PC-9 (cell line): ENCODE data around the gene AUH. TPM values are rescaled to one million over a fixed set of nuclear protein-coding genes. Genes with fewer than 3 reads are reported as not detected.
A peak's percentile ranks its signal among the peaks of the same experiment; 100 is the strongest.

Experiments
- BruUV-seq: library from RNA; stranded (reverse); fragments of 400-500 nt; replicated peaks from 2 replicates; lab custom pipeline; 2021; lab: Mats Ljungman, UMichigan
- CTCF ChIA-PET: fragments of 300-600 bp; sonication (Branson Sonifier 250); formaldehyde crosslinking; loops from one replicate; lab custom pipeline; 2022; ENCODE audit warnings: antibody characterized with exemption; lab: Charles Lee
- POLR2A ChIA-PET: fragments of 300-600 bp; sonication (Branson Sonifier 250); formaldehyde crosslinking; loops from one replicate; lab custom pipeline; 2022; ENCODE audit warnings: antibody characterized with exemption; ENCODE audit not compliant: unreplicated experiment; lab: Charles Lee
- DNase-seq, 2 experiments: peaks; one replicate each; pipeline versions ENCODE4 v3.0.0 to v3.0.0-alpha.2; 2015 to 2022; ENCODE audit warnings: mixed read lengths in 1 of 2
- H2AFZ ChIP-seq: fragments of 200-600 bp; sonication (generic); 2 replicates; pipeline ENCODE4 v1.8.1; 2017; ENCODE audit warnings: antibody characterized with exemption
- H3F3A ChIP-seq: fragments of 200-600 bp; sonication (generic); 2 replicates; pipeline ENCODE4 v1.8.1; 2017; ENCODE audit warnings: antibody characterized with exemption, mild to moderate bottlenecking, low read depth; ENCODE audit not compliant: insufficient read depth
- H3K27ac ChIP-seq: fragments of 200-600 bp; sonication (generic); 2 replicates; pipeline ENCODE4 v1.6.1; 2016; ENCODE audit warnings: mixed run types
- H3K27me3 ChIP-seq: fragments of 200-600 bp; sonication (generic); 2 replicates; pipeline ENCODE4 v1.6.1; 2016; ENCODE audit warnings: low read depth, mixed run types; ENCODE audit not compliant: insufficient read depth
- H3K36me3 ChIP-seq: fragments of 200-600 bp; sonication (generic); 2 replicates; pipeline ENCODE4 v1.6.1; 2016; ENCODE audit warnings: low read depth, mixed run types
- H3K4me1 ChIP-seq: fragments of 200-600 bp; sonication (generic); replicated peaks from 2 replicates; pipeline ENCODE4 v1.6.1; 2016; ENCODE audit warnings: mixed run types; ENCODE audit not compliant: insufficient read depth
- H3K4me2 ChIP-seq: fragments of 200-600 bp; sonication (generic); 2 replicates; pipeline ENCODE4 v1.6.1; 2017; ENCODE audit warnings: mixed run types
- H3K4me3 ChIP-seq: fragments of 200-600 bp; sonication (generic); 2 replicates; pipeline ENCODE4 v1.6.1; 2016; ENCODE audit warnings: mixed run types
- H3K79me2 ChIP-seq: fragments of 200-600 bp; sonication (generic); 2 replicates; pipeline ENCODE4 v1.6.1; 2017; ENCODE audit warnings: low read depth, mixed run types
- H3K9me2 ChIP-seq: fragments of 200-600 bp; sonication (generic); 2 replicates; pipeline ENCODE4 v1.8.1; 2017; ENCODE audit warnings: mild to moderate bottlenecking; ENCODE audit not compliant: insufficient read depth
- H3K9me3 ChIP-seq: fragments of 200-600 bp; sonication (generic); 2 replicates; pipeline ENCODE4 v1.8.1; 2016; ENCODE audit warnings: low read depth; ENCODE audit not compliant: insufficient read depth
- H4K20me1 ChIP-seq: fragments of 200-600 bp; sonication (generic); 2 replicates; pipeline ENCODE4 v1.8.1; 2017; ENCODE audit not compliant: insufficient read depth
- EZH2 ChIP-seq: fragments of 200-600 bp; sonication (generic); IDR thresholded peaks from 2 replicates; pipeline ENCODE4 v1.8.0; 2017; ENCODE audit warnings: antibody characterized with exemption, low read depth
- intact Hi-C: fragments of 100-400 bp; cut with micrococcal nuclease; formaldehyde crosslinking; loops from one replicate; pipeline ENCODE4 v1.10.0; 2022; ENCODE audit not compliant: unreplicated experiment
- total RNA-seq: library from RNA; stranded (reverse); gene quantifications from 2 replicates; pipeline ENCODE4 v1.2.3, GENCODE V29; 2021
- TF ChIP-seq, protein P1 (sequence below): fragments of 200-600 bp; sonication (generic); conservative IDR thresholded peaks from 2 replicates; pipeline ENCODE4 v1.6.1; 2017; ENCODE audit warnings: mixed run types, antibody characterized with exemption, mild to moderate bottlenecking, moderate library complexity

AUH gene
- total RNA-seq, 1 experiment from 2014 or later, result 24.9 TPM

DNA sequence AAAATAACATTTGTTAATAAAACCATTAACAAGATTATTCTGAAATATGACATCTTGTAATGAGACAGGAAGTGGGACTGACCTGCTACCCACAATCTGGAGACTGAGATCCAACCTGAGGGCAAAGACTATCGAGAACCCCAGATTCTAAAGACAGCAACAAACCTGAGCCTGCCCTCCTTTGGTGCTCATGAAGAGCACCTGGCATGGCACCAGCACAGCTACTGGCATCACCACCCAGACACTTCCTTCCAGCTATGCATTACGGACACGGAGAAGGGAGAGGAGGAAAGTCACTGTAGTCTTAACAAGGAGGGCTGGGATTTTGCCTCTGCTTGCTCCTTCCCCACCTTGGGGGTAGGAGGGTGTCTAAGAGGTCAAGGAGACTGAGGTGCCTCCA lies 105.5 kb downstream of the AUH start:
- no peaks in the 10 kb centered on the region for H4K20me1 ChIP-seq
- ChIA-PET POLR2A (no interaction called here), CTCF (no interaction called here)
- H2AFZ ChIP-seq, result no peak overlapping the region
- no peaks in the 10 kb centered on the region for H3K79me2 ChIP-seq
- H3K9me3 ChIP-seq, result no peaks in the 10 kb centered on the region
- no peaks in the 10 kb centered on the region for H3K4me1 ChIP-seq
- H3K27me3 ChIP-seq, result no peaks in the 10 kb centered on the region
- no peak for DNase-seq
- no peaks in the 10 kb centered on the region for H3K36me3 ChIP-seq
- no TSS peak for BruUV-seq
- H3K4me2 ChIP-seq, result no peak overlapping the region
- intact Hi-C loops, result no loop called here
- TF ChIP-seq, protein P1, sequence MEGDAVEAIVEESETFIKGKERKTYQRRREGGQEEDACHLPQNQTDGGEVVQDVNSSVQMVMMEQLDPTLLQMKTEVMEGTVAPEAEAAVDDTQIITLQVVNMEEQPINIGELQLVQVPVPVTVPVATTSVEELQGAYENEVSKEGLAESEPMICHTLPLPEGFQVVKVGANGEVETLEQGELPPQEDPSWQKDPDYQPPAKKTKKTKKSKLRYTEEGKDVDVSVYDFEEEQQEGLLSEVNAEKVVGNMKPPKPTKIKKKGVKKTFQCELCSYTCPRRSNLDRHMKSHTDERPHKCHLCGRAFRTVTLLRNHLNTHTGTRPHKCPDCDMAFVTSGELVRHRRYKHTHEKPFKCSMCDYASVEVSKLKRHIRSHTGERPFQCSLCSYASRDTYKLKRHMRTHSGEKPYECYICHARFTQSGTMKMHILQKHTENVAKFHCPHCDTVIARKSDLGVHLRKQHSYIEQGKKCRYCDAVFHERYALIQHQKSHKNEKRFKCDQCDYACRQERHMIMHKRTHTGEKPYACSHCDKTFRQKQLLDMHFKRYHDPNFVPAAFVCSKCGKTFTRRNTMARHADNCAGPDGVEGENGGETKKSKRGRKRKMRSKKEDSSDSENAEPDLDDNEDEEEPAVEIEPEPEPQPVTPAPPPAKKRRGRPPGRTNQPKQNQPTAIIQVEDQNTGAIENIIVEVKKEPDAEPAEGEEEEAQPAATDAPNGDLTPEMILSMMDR, result no peak
- no peak for TF ChIP-seq EZH2
- H3K4me3 ChIP-seq, result no peak overlapping the region
- H3F3A ChIP-seq, result no peaks in the 10 kb centered on the region
- no peak overlapping the region for H3K27ac ChIP-seq
- no peaks in the 10 kb centered on the region for H3K9me2 ChIP-seq

GRCh38 chr9:91255327-91255726 lies 106.4 kb downstream of the AUH start:
- no peak overlapping the region for H3K27ac ChIP-seq
- no peaks in the 10 kb centered on the region for H3K79me2 ChIP-seq
- no TSS peak for BruUV-seq
- no peaks in the 10 kb centered on the region for H3K9me3 ChIP-seq
- POLR2A ChIA-PET, result no interaction called here
- no peaks in the 10 kb centered on the region for H3K9me2 ChIP-seq
- H3K4me1 ChIP-seq, result no peaks in the 10 kb centered on the region
- no peak overlapping the region for H2AFZ ChIP-seq
- no peaks in the 10 kb centered on the region for H3K27me3 ChIP-seq
- DNase-seq, result no peak
- no peak overlapping the region for H3K4me2 ChIP-seq
- intact Hi-C loops, result no loop called here
- H4K20me1 ChIP-seq, result no peaks in the 10 kb centered on the region
- H3K36me3 ChIP-seq, result no peaks in the 10 kb centered on the region
- no peak overlapping the region for H3K4me3 ChIP-seq
- TF ChIP-seq, protein P1, result no peak
- no peak for TF ChIP-seq EZH2
- H3F3A ChIP-seq, result no peaks in the 10 kb centered on the region
- CTCF ChIA-PET, result no interaction called here

DNA sequence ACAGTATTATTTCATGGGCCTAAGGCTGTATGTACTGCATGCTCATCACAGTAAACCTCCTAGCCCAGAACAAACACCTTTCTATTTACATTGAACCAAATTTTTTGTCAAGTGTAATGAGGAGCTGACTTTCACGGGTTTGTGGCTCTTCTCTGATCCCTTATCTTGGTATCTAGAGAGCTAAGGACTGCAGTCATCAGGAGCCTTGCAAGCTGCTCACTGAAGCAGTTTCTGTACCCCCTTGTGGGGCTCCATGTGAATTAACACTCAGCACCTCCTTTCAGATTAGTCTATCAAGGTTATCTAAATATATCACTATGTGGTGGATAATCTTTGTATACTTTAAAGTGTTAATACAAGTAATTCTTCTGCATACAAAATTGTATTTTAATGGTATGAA lies 108.2 kb downstream of the AUH start:
- Histone ChIP-seq H3K9me3 (no peaks in the 10 kb centered on the region), H3K27ac (no peak overlapping the region), H3K36me3 (no peaks in the 10 kb centered on the region), H3K4me1 (no peaks in the 10 kb centered on the region), H3F3A (no peaks in the 10 kb centered on the region), H3K4me2 (no peak overlapping the region), H3K9me2 (no peaks in the 10 kb centered on the region), H2AFZ (no peak overlapping the region), H3K27me3 (no peaks in the 10 kb centered on the region), H3K79me2 (no peaks in the 10 kb centered on the region), H4K20me1 (no peaks in the 10 kb centered on the region), H3K4me3 (no peak overlapping the region)
- DNase-seq, result no peak
- ChIA-PET POLR2A (no interaction called here), CTCF (no interaction called here)
- intact Hi-C loops, result no loop called here
- no TSS peak for BruUV-seq
- no peak for TF ChIP-seq EZH2
- TF ChIP-seq, protein P1, result 0 out of 2 replicates have a peak, but pooled peaks have one; percentile 14
